Measurements from ENCODE around the gene BCAS3.

The BCAS3 gene

GRCh38 chr17:61411261-61412142 is 733.9 kb downstream of the BCAS3 start:
- Histone ChIP-seq H2AFZ (ENCODE audit: low read length) (0 out of 2 replicates have a peak overlapping the region, but pooled peaks have one; percentile 56), H3K4me1 (ENCODE audit: insufficient read depth, low read length, severe bottlenecking) (peaks cover 36% of the 10 kb centered on the region), H3K27ac (ENCODE audit: low read depth, low read length, poor library complexity, severe bottlenecking) (no peak overlapping the region), H3K4me2 (ENCODE audit: low read length) (peak overlapping the region; percentile 98), H4K20me1 (ENCODE audit: insufficient read depth, low read length) (no peaks in the 10 kb centered on the region), H3F3A (ENCODE audit: insufficient read depth, low read length) (no peaks in the 10 kb centered on the region), H3K9ac (ENCODE audit: low read length) (peak overlapping the region; percentile 56), H3K36me3 (ENCODE audit: insufficient read depth, low read length) (no peaks in the 10 kb centered on the region), H3K9me3 (ENCODE audit: low read length) (no peaks in the 10 kb centered on the region), H3K4me3 (ENCODE audit: low read depth, low read length, poor library complexity, severe bottlenecking) (peak overlapping the region; percentile 66), H3K27me3 (ENCODE audit: insufficient read depth, low read length) (peaks cover 7% of the 10 kb centered on the region; the same call in 1 of the 2 replicates), H3K79me2 (ENCODE audit: insufficient read depth, low read length) (no peaks in the 10 kb centered on the region), H3K9me2 (ENCODE audit: low read depth, low read length) (no peaks in the 10 kb centered on the region)
- TF ChIP-seq CTCF (IDR thresholded peaks at IDR 0.05; ENCODE audit: low read length) (no peak), EZH2 (IDR thresholded peaks at IDR 0.05; ENCODE audit: borderline replicate concordance, low read length) (no peak)

- H3K79me2 ChIP-seq (ENCODE audit: insufficient read depth, low read length) = no peaks in the 10 kb centered on the region
- no peak overlapping the region for H3K27ac ChIP-seq (ENCODE audit: low read depth, low read length, poor library complexity, severe bottlenecking)
- peak overlapping the region; percentile 56; the same call in 1 of the 2 replicates for H2AFZ ChIP-seq (ENCODE audit: low read length)
- no peaks in the 10 kb centered on the region for H3K36me3 ChIP-seq (ENCODE audit: insufficient read depth, low read length)
- TF ChIP-seq EZH2 (IDR thresholded peaks at IDR 0.05; ENCODE audit: borderline replicate concordance, low read length) (no peak), CTCF (IDR thresholded peaks at IDR 0.05; ENCODE audit: low read length) (peak; percentile 93)
- peak overlapping the region; percentile 66 for H3K4me3 ChIP-seq (ENCODE audit: low read depth, low read length, poor library complexity, severe bottlenecking)
- peak overlapping the region; percentile 98 for H3K4me2 ChIP-seq (ENCODE audit: low read length)
- peak overlapping the region; percentile 56 for H3K9ac ChIP-seq (ENCODE audit: low read length)
- no peaks in the 10 kb centered on the region for H3K9me3 ChIP-seq (ENCODE audit: low read length)
- no peaks in the 10 kb centered on the region for H4K20me1 ChIP-seq (ENCODE audit: insufficient read depth, low read length)
- peaks cover 7% of the 10 kb centered on the region; the same call in 1 of the 2 replicates for H3K27me3 ChIP-seq (ENCODE audit: insufficient read depth, low read length)
- no peaks in the 10 kb centered on the region for H3F3A ChIP-seq (ENCODE audit: insufficient read depth, low read length)
- H3K9me2 ChIP-seq (ENCODE audit: low read depth, low read length) = no peaks in the 10 kb centered on the region
- H3K4me1 ChIP-seq (ENCODE audit: insufficient read depth, low read length, severe bottlenecking) = peaks cover 39% of the 10 kb centered on the region
Observed at GRCh38 chr17:61412143-61412859, 734.6 kb downstream of the BCAS3 start.

DNA sequence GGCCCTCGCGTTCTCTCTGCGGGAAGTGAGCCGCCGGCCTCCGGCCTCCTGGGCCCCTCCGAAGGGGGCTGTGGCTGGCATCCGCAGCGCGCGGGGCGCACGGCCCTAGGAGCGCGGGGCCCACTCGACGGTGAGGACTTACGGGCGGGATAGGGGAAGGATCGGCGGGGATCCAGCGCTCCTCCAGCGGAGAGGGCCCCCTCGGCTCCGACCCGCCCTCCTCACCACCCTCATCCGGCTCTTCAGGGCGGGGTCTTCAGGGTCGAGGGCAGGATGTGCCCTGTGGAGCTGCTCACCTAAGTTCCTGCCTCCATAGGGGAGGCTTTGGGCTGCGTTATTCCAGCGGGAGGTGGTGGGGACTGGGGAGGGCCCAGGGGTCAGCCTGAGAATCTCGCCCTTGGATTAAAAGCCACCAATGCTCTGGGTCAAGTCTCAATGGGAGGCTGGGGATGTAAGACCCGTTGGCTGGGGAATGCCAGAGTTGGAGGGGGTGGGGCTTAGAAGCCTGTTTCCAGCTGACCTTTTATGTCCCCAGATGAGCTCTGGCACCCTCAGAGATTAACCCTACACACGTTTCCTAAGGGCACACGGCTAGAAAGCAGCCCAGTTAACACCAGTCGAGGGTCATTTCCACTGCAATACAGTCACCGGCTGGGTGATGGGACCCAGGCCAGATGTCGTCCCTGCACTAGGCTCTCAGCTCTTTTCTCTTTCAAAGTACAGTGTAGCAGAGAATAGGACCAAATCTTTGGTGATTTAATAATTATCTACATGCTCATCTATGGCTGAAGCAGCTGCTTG is 735.4 kb downstream of the BCAS3 start:
- Histone ChIP-seq H3K9me3 (ENCODE audit: low read length) (no peaks in the 10 kb centered on the region), H3K27ac (ENCODE audit: low read depth, low read length, poor library complexity, severe bottlenecking) (no peak overlapping the region), H4K20me1 (ENCODE audit: insufficient read depth, low read length) (no peaks in the 10 kb centered on the region), H3K27me3 (ENCODE audit: insufficient read depth, low read length) (peaks cover 7% of the 10 kb centered on the region; the same call in 1 of the 2 replicates), H3K4me3 (ENCODE audit: low read depth, low read length, poor library complexity, severe bottlenecking) (peak overlapping the region; percentile 66), H3K9me2 (ENCODE audit: low read depth, low read length) (no peaks in the 10 kb centered on the region), H3K4me2 (ENCODE audit: low read length) (peak overlapping the region; percentile 98; the same call in 1 of the 2 replicates), H3K4me1 (ENCODE audit: insufficient read depth, low read length, severe bottlenecking) (peaks cover 39% of the 10 kb centered on the region), H3K9ac (ENCODE audit: low read length) (no peak overlapping the region), H3K36me3 (ENCODE audit: insufficient read depth, low read length) (no peaks in the 10 kb centered on the region), H3F3A (ENCODE audit: insufficient read depth, low read length) (no peaks in the 10 kb centered on the region), H2AFZ (ENCODE audit: low read length) (no peak overlapping the region), H3K79me2 (ENCODE audit: insufficient read depth, low read length) (no peaks in the 10 kb centered on the region)
- TF ChIP-seq CTCF (IDR thresholded peaks at IDR 0.05; ENCODE audit: low read length) (no peak), EZH2 (IDR thresholded peaks at IDR 0.05; ENCODE audit: borderline replicate concordance, low read length) (no peak)

Data from OCI-LY1 (cell line).